ENCODE data around the gene FGR.
A peak's percentile ranks its signal among the peaks of the same experiment; 100 is the strongest.

The FGR gene

GRCh38 chr1:27618341-27619082 lies 16.5 kb downstream of the FGR start:
- H3K4me1 ChIP-seq (ENCODE audit: control extremely low read depth in 1 of 4, control insufficient read depth in 4 of 4, insufficient read depth in 4 of 4, low read length in 3 of 4) = peaks cover 10 to 62% (median 42%) of the 10 kb centered on the region in 4 experiments
- 51% methylated on average over 9 of the region's 14 CpGs for WGBS (ENCODE audit: insufficient coverage)
- H3K36me3 ChIP-seq (ENCODE audit: control insufficient read depth in 4 of 4, insufficient read depth in 4 of 4, low read length in 3 of 4) = no peaks in the 10 kb centered on the region
- no peaks in the 10 kb centered on the region for H3K27me3 ChIP-seq (replicated peaks in 2 of 5; ENCODE audit: control insufficient read depth in 4 of 5, insufficient read depth in 5 of 5, low read length in 4 of 5)
- peak; percentile 47 to 92 (median 90) for DNase-seq
- POLR2A ChIA-PET = interaction anchor here (0.5 to 2.3 kb wide), 4 partner anchors 10 to 40 kb away, joined by 3 to 10 read pairs (median 6); no protein-coding TSS in a partner anchor
- H3K27ac ChIP-seq (ENCODE audit: insufficient read depth in 1 of 2, low read depth in 1 of 2, low read length in 2 of 2, poor library complexity in 1 of 2, severe bottlenecking in 2 of 2) = peak overlapping the region in 1 of 2 experiments; percentile 68
- no peak overlapping the region for H3K4me3 ChIP-seq (ENCODE audit: control insufficient read depth in 1 of 7, extremely low read depth in 1 of 7, insufficient read depth in 4 of 7, low read depth in 2 of 7, low read length in 6 of 7)
- no peaks in the 10 kb centered on the region for H3K9me3 ChIP-seq (ENCODE audit: control extremely low read depth in 1 of 5, control insufficient read depth in 4 of 5, insufficient read depth in 2 of 5, low read depth in 1 of 5, low read length in 4 of 5)
- CTCF ChIA-PET = interaction anchor here (1.0 to 22.9 kb wide), 7 partner anchors 6 to 224 kb away, joined by 3 to 311 read pairs (median 9); partner anchors contain the start of genes AHDC1 and FGR

- CTCF ChIA-PET = interaction anchor here (0.6 to 22.9 kb wide), 9 partner anchors 5 to 609 kb away, joined by 3 to 311 read pairs (median 7); partner anchors contain the start of genes AHDC1 and FGR
- peaks cover 5 to 53% (median 34%) of the 10 kb centered on the region in 4 experiments for H3K4me1 ChIP-seq (ENCODE audit: control extremely low read depth in 1 of 4, control insufficient read depth in 4 of 4, insufficient read depth in 4 of 4, low read length in 3 of 4)
- POLR2A ChIA-PET = interaction anchor here (1.3 to 2.3 kb wide), 2 partner anchors 12 to 15 kb away, joined by 8 to 10 read pairs; no protein-coding TSS in a partner anchor
- H3K27ac ChIP-seq (ENCODE audit: insufficient read depth in 1 of 2, low read depth in 1 of 2, low read length in 2 of 2, poor library complexity in 1 of 2, severe bottlenecking in 2 of 2) = peak overlapping the region in 1 of 2 experiments; percentile 68
- WGBS (ENCODE audit: insufficient coverage) = 92% methylated on average over 2 of the region's 2 CpGs
- H3K9me3 ChIP-seq (ENCODE audit: control extremely low read depth in 1 of 5, control insufficient read depth in 4 of 5, insufficient read depth in 2 of 5, low read depth in 1 of 5, low read length in 4 of 5) = no peaks in the 10 kb centered on the region
- no peaks in the 10 kb centered on the region for H3K36me3 ChIP-seq (ENCODE audit: control insufficient read depth in 4 of 4, insufficient read depth in 4 of 4, low read length in 3 of 4)
- no peaks in the 10 kb centered on the region for H3K27me3 ChIP-seq (replicated peaks in 2 of 5; ENCODE audit: control insufficient read depth in 4 of 5, insufficient read depth in 5 of 5, low read length in 4 of 5)
- no peak overlapping the region for H3K4me3 ChIP-seq (ENCODE audit: control insufficient read depth in 1 of 7, extremely low read depth in 1 of 7, insufficient read depth in 4 of 7, low read depth in 2 of 7, low read length in 6 of 7)
- no peak for DNase-seq
These were observed 17.6 kb downstream of the FGR start for GRCh38 chr1:27617420-27617819.

GRCh38 chr1:27616441-27616840 lies 18.5 kb downstream of the FGR start:
- DNase-seq = peak in 1 of 3 donors; percentile 42
- POLR2A ChIA-PET = no interaction called here
- 93% methylated on average over 2 of the region's 2 CpGs for WGBS (ENCODE audit: insufficient coverage)
- H3K36me3 ChIP-seq (ENCODE audit: control insufficient read depth in 4 of 4, insufficient read depth in 4 of 4, low read length in 3 of 4) = no peaks in the 10 kb centered on the region
- H3K9me3 ChIP-seq (ENCODE audit: control extremely low read depth in 1 of 5, control insufficient read depth in 4 of 5, insufficient read depth in 2 of 5, low read depth in 1 of 5, low read length in 4 of 5) = no peaks in the 10 kb centered on the region
- CTCF ChIA-PET = interaction anchor here (0.8 to 22.9 kb wide), 10 partner anchors 4 to 188 kb away, joined by 3 to 311 read pairs (median 6); partner anchors contain the start of genes AHDC1 and FGR
- H3K27ac ChIP-seq (ENCODE audit: insufficient read depth in 1 of 2, low read depth in 1 of 2, low read length in 2 of 2, poor library complexity in 1 of 2, severe bottlenecking in 2 of 2) = no peak overlapping the region
- H3K4me1 ChIP-seq (ENCODE audit: control extremely low read depth in 1 of 4, control insufficient read depth in 4 of 4, insufficient read depth in 4 of 4, low read length in 3 of 4) = peaks cover 5 to 46% (median 28%) of the 10 kb centered on the region in 4 experiments
- H3K27me3 ChIP-seq (replicated peaks in 2 of 5; ENCODE audit: control insufficient read depth in 4 of 5, insufficient read depth in 5 of 5, low read length in 4 of 5) = no peaks in the 10 kb centered on the region
- no peak overlapping the region for H3K4me3 ChIP-seq (ENCODE audit: control insufficient read depth in 1 of 7, extremely low read depth in 1 of 7, insufficient read depth in 4 of 7, low read depth in 2 of 7, low read length in 6 of 7)

GRCh38 chr1:27615346-27616192 lies 19.4 kb downstream of the FGR start:
- no peak overlapping the region for H3K4me3 ChIP-seq (ENCODE audit: control insufficient read depth in 1 of 7, extremely low read depth in 1 of 7, insufficient read depth in 4 of 7, low read depth in 2 of 7, low read length in 6 of 7)
- ChIA-PET POLR2A (no interaction called here), CTCF (interaction anchor here (0.8 to 22.9 kb wide), 6 partner anchors 3 to 59 kb away, joined by 3 to 311 read pairs (median 150); partner anchors contain the start of genes AHDC1 and FGR)
- 94% methylated on average over 28 of the region's 41 CpGs for WGBS (ENCODE audit: insufficient coverage)
- H3K9me3 ChIP-seq (ENCODE audit: control extremely low read depth in 1 of 5, control insufficient read depth in 4 of 5, insufficient read depth in 2 of 5, low read depth in 1 of 5, low read length in 4 of 5) = no peaks in the 10 kb centered on the region
- no peak overlapping the region for H3K27ac ChIP-seq (ENCODE audit: insufficient read depth in 1 of 2, low read depth in 1 of 2, low read length in 2 of 2, poor library complexity in 1 of 2, severe bottlenecking in 2 of 2)
- no peaks in the 10 kb centered on the region for H3K36me3 ChIP-seq (ENCODE audit: control insufficient read depth in 4 of 4, insufficient read depth in 4 of 4, low read length in 3 of 4)
- no peaks in the 10 kb centered on the region for H3K27me3 ChIP-seq (replicated peaks in 2 of 5; ENCODE audit: control insufficient read depth in 4 of 5, insufficient read depth in 5 of 5, low read length in 4 of 5)
- no peak for DNase-seq
- H3K4me1 ChIP-seq (ENCODE audit: control extremely low read depth in 1 of 4, control insufficient read depth in 4 of 4, insufficient read depth in 4 of 4, low read length in 3 of 4) = peaks cover 0 to 38% (median 25%) of the 10 kb centered on the region in 4 experiments

- WGBS (ENCODE audit: insufficient coverage) = 72% methylated on average over 23 of the region's 26 CpGs
- Histone ChIP-seq H3K4me3 (ENCODE audit: control insufficient read depth in 1 of 7, extremely low read depth in 1 of 7, insufficient read depth in 4 of 7, low read depth in 2 of 7, low read length in 6 of 7) (no peak overlapping the region), H3K27ac (ENCODE audit: insufficient read depth in 1 of 2, low read depth in 1 of 2, low read length in 2 of 2, poor library complexity in 1 of 2, severe bottlenecking in 2 of 2) (no peak overlapping the region), H3K4me1 (ENCODE audit: control extremely low read depth in 1 of 4, control insufficient read depth in 4 of 4, insufficient read depth in 4 of 4, low read length in 3 of 4) (peaks cover 0 to 38% (median 25%) of the 10 kb centered on the region in 4 experiments), H3K36me3 (ENCODE audit: control insufficient read depth in 4 of 4, insufficient read depth in 4 of 4, low read length in 3 of 4) (no peaks in the 10 kb centered on the region), H3K9me3 (ENCODE audit: control extremely low read depth in 1 of 5, control insufficient read depth in 4 of 5, insufficient read depth in 2 of 5, low read depth in 1 of 5, low read length in 4 of 5) (no peaks in the 10 kb centered on the region), H3K27me3 (replicated peaks in 2 of 5; ENCODE audit: control insufficient read depth in 4 of 5, insufficient read depth in 5 of 5, low read length in 4 of 5) (no peaks in the 10 kb centered on the region)
- CTCF ChIA-PET = interaction anchor here (0.6 to 22.9 kb wide), 7 partner anchors 2 to 197 kb away, joined by 3 to 311 read pairs (median 4); partner anchors contain the start of genes AHDC1 and FGR
- DNase-seq = no peak
- POLR2A ChIA-PET = no interaction called here
These were observed 20.2 kb downstream of the FGR start for GRCh38 chr1:27614625-27615344.

GRCh38 chr1:27614043-27614624 lies 20.9 kb downstream of the FGR start:
- Histone ChIP-seq H3K36me3 (ENCODE audit: control insufficient read depth in 4 of 4, insufficient read depth in 4 of 4, low read length in 3 of 4) (no peaks in the 10 kb centered on the region), H3K4me1 (ENCODE audit: control extremely low read depth in 1 of 4, control insufficient read depth in 4 of 4, insufficient read depth in 4 of 4, low read length in 3 of 4) (peaks cover 0 to 39% (median 27%) of the 10 kb centered on the region in 4 experiments), H3K9me3 (ENCODE audit: control extremely low read depth in 1 of 5, control insufficient read depth in 4 of 5, insufficient read depth in 2 of 5, low read depth in 1 of 5, low read length in 4 of 5) (no peaks in the 10 kb centered on the region), H3K27ac (ENCODE audit: insufficient read depth in 1 of 2, low read depth in 1 of 2, low read length in 2 of 2, poor library complexity in 1 of 2, severe bottlenecking in 2 of 2) (no peak overlapping the region), H3K4me3 (ENCODE audit: control insufficient read depth in 1 of 7, extremely low read depth in 1 of 7, insufficient read depth in 4 of 7, low read depth in 2 of 7, low read length in 6 of 7) (no peak overlapping the region), H3K27me3 (replicated peaks in 2 of 5; ENCODE audit: control insufficient read depth in 4 of 5, insufficient read depth in 5 of 5, low read length in 4 of 5) (no peaks in the 10 kb centered on the region)
- 98% methylated on average over 15 of the region's 16 CpGs for WGBS (ENCODE audit: insufficient coverage)
- ChIA-PET CTCF (interaction anchor here (0.6 to 22.9 kb wide), 7 partner anchors 1 to 196 kb away, joined by 3 to 311 read pairs (median 4); partner anchors contain the start of genes AHDC1 and FGR), POLR2A (no interaction called here)
- no peak for DNase-seq

Measured in common myeloid progenitor, CD34-positive (primary cell).